ENCODE results near the gene TTC1. TPM values are rescaled to one million over a fixed set of nuclear protein-coding genes. Genes with fewer than 3 reads are reported as not detected.

The TTC1 gene
- polyA plus RNA-seq, 1 of the 3 experiments (the other 2 are of a cell fraction): 37.0 TPM

GRCh38 chr5:160023007-160023907, 14.3 kb downstream of the TTC1 start:
- H3K79me2 ChIP-seq (ENCODE audit: insufficient read depth): peaks cover 62% of the 10 kb centered on the region
- H3K36me3 ChIP-seq (replicated peaks in 1 of 2; ENCODE audit: control insufficient read depth in 1 of 2, insufficient read depth in 2 of 2, low read length in 1 of 2): peaks cover 24 to 44% of the 10 kb centered on the region in 2 experiments
- H4K20me1 ChIP-seq (ENCODE audit: insufficient read depth): no peaks in the 10 kb centered on the region
- 97% methylated on average over 11 of the region's 11 CpGs for WGBS (ENCODE audit: low lambda C conversion rate)
- H3K27me3 ChIP-seq (ENCODE audit: insufficient read depth): no peaks in the 10 kb centered on the region
- no peak overlapping the region for H3K27ac ChIP-seq (ENCODE audit: low read depth in 2 of 2, low read length in 1 of 2)
- H3K4me1 ChIP-seq (ENCODE audit: control insufficient read depth in 1 of 2, insufficient read depth in 2 of 2, low read depth in 1 of 2, low read length in 1 of 2): peaks cover 0 to 3% of the 10 kb centered on the region in 2 experiments; a peak in 2 of 4 replicates
- no peak overlapping the region for H3K4me2 ChIP-seq
- DNase-seq: no peak
- H2AFZ ChIP-seq (ENCODE audit: low read depth): no peak overlapping the region
- H3K9me3 ChIP-seq: no peaks in the 10 kb centered on the region
- ChIA-PET CTCF (interaction anchor here (1.2 to 5.6 kb wide), 8 partner anchors 14 to 416 kb away, joined by 3 to 99 read pairs (median 10); partner anchors contain the start of gene TTC1), POLR2A (no interaction called here)
- H3K4me3 ChIP-seq (ENCODE audit: low read depth in 2 of 2, low read length in 1 of 2): no peak overlapping the region
- H3K9me2 ChIP-seq: no peaks in the 10 kb centered on the region
- TF ChIP-seq ELF1 (IDR thresholded peaks at IDR 0.05): no peak
- TF ChIP-seq GABPA (IDR thresholded peaks at IDR 0.05; ENCODE audit: low read depth): no peak
- no peak for TF ChIP-seq PBX3 (IDR thresholded peaks at IDR 0.05)
- no peak for TF ChIP-seq FOSL2 (IDR thresholded peaks at IDR 0.05; ENCODE audit: borderline replicate concordance, low read depth)
- TF ChIP-seq RXRA (IDR thresholded peaks at IDR 0.05; ENCODE audit: borderline replicate concordance, low read depth): no peak
- no peak for TF ChIP-seq REST (IDR thresholded peaks at IDR 0.05; ENCODE audit: low read depth, low read length)
- no peak for TF ChIP-seq EZH2phosphoT487 (IDR thresholded peaks at IDR 0.05; ENCODE audit: borderline replicate concordance, low read depth)
- no peak overlapping the region for H3K9ac ChIP-seq
- H3F3A ChIP-seq (replicated peaks; ENCODE audit: insufficient read depth): peaks cover 13% of the 10 kb centered on the region

DNA sequence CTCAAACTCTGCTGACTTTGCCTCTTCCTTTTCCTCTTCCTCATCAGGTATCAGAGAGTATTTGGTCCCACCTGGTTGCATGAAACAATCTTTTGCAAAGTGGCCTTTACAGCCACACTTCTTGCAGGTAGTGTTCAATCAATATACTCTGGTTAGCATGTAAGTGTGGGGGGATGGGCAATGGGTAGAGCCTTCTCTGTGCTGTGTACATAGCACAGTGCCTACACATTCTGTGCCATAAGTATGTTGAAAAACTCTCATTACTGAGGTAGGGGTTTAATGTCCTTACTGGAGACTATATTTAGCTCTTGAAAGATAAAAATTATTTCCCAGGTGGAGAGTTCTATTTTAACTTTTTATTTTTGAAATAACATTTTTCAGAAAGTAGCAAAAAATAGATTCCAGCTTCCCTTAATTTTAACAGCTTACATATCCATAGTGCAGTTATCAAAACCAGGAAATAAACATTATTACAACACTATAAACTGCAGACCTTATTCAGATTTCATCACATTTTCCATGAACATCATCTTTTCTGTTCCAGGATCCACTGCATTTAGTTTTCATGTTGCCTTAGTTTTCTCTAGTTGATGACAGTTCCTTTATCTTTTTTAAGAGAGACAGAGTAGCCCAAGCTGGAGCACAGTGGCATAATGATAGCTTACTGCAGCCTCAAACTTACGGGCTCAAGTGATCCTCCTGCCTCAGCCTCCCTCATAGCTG, 15.1 kb downstream of the TTC1 start:
- no peaks in the 10 kb centered on the region for H3K27me3 ChIP-seq (ENCODE audit: insufficient read depth)
- ChIA-PET POLR2A (no interaction called here), CTCF (interaction anchor here (0.6 to 5.6 kb wide), 7 partner anchors 15 to 714 kb away, joined by 3 to 99 read pairs (median 6); partner anchors contain the start of gene TTC1)
- no peak overlapping the region for H3K9ac ChIP-seq
- peaks cover 26 to 46% of the 10 kb centered on the region in 2 experiments for H3K36me3 ChIP-seq (replicated peaks in 1 of 2; ENCODE audit: control insufficient read depth in 1 of 2, insufficient read depth in 2 of 2, low read length in 1 of 2)
- no peaks in the 10 kb centered on the region for H4K20me1 ChIP-seq (ENCODE audit: insufficient read depth)
- H3K79me2 ChIP-seq (ENCODE audit: insufficient read depth): peaks cover 65% of the 10 kb centered on the region
- TF ChIP-seq EZH2phosphoT487 (IDR thresholded peaks at IDR 0.05; ENCODE audit: borderline replicate concordance, low read depth) (no peak), TEAD4 (IDR thresholded peaks at IDR 0.05; ENCODE audit: borderline replicate concordance, insufficient read depth) (no peak), IRF3 (IDR thresholded peaks at IDR 0.05; ENCODE audit: low read depth, low read length) (no peak), USF1 (IDR thresholded peaks at IDR 0.05; ENCODE audit: borderline replicate concordance, low read depth) (no peak), POLR2AphosphoS5 (IDR thresholded peaks at IDR 0.05; ENCODE audit: low read depth, low read length) (no peak), CHD2 (IDR thresholded peaks at IDR 0.05; ENCODE audit: low read length, partially characterized antibody) (no peak), RXRA (IDR thresholded peaks at IDR 0.05; ENCODE audit: borderline replicate concordance, low read depth) (no peak)
- no peak overlapping the region for H3K27ac ChIP-seq (ENCODE audit: low read depth in 2 of 2, low read length in 1 of 2)
- H3F3A ChIP-seq (replicated peaks; ENCODE audit: insufficient read depth): peaks cover 13% of the 10 kb centered on the region
- H3K4me3 ChIP-seq (ENCODE audit: low read depth in 2 of 2, low read length in 1 of 2): no peak overlapping the region
- H3K9me2 ChIP-seq: no peaks in the 10 kb centered on the region
- no peaks in the 10 kb centered on the region for H3K9me3 ChIP-seq
- 100% methylated on average over 1 of the region's 1 CpG for WGBS (ENCODE audit: low lambda C conversion rate)
- DNase-seq: no peak
- H3K4me1 ChIP-seq (ENCODE audit: control insufficient read depth in 1 of 2, insufficient read depth in 2 of 2, low read depth in 1 of 2, low read length in 1 of 2): peaks cover 0 to 3% of the 10 kb centered on the region in 2 experiments; a peak in 2 of 4 replicates
- H3K4me2 ChIP-seq: no peak overlapping the region
- no peak overlapping the region for H2AFZ ChIP-seq (ENCODE audit: low read depth)

Data from SK-N-SH (cell line).